ENCODE results near the gene RYR2. TPM values are rescaled to one million over a fixed set of nuclear protein-coding genes. Genes with fewer than 3 reads are reported as not detected.
A peak's percentile ranks its signal among the peaks of the same experiment; 100 is the strongest.

Gene RYR2
- total and polyA plus RNA-seq, 4 donors, result 0.43 to 11.6 (median 2.0) TPM

GRCh38 chr1:237670302-237670701 lies 628.3 kb downstream of the RYR2 start:
- no peaks in the 10 kb centered on the region for H3K9me3 ChIP-seq (ENCODE audit: control insufficient read depth in 4 of 4, insufficient read depth in 3 of 4, low read length in 3 of 4)
- peaks cover 0 to 12% (median 0%) of the 10 kb centered on the region in 5 donors for H3K4me1 ChIP-seq (ENCODE audit: control insufficient read depth in 5 of 5, insufficient read depth in 5 of 5, low read length in 5 of 5)
- H3K9ac ChIP-seq (ENCODE audit: insufficient read depth in 1 of 2, low read length in 2 of 2), result no peak overlapping the region
- no peak for TF ChIP-seq CTCF (IDR thresholded peaks at IDR 0.05; ENCODE audit: control extremely low read depth, extremely low read depth)
- H3K4me3 ChIP-seq, result no peak overlapping the region
- ATAC-seq (ENCODE audit: insufficient read depth, low FRiP score) (no peak), DNase-seq (no peak)
- 80 to 100% methylated on average over 1 of the region's 1 CpG for WGBS, 2 donors
- H3K36me3 ChIP-seq (ENCODE audit: control insufficient read depth in 4 of 4, insufficient read depth in 4 of 4, low read length in 4 of 4), result peaks cover 0 to 3% (median 0%) of the 10 kb centered on the region in 4 donors
- no peak overlapping the region for H3K27ac ChIP-seq (ENCODE audit: low read depth in 1 of 2, low read length in 1 of 2)
- peaks cover 0 to 2% (median 0%) of the 10 kb centered on the region in 3 donors for H3K27me3 ChIP-seq (ENCODE audit: control insufficient read depth in 3 of 3, insufficient read depth in 3 of 3, low read length in 2 of 3)

GRCh38 chr1:237671262-237671661 lies 629.3 kb downstream of the RYR2 start:
- Histone ChIP-seq H3K27ac (ENCODE audit: low read depth in 1 of 2, low read length in 1 of 2) (peak overlapping the region in 1 of 2 donors; percentile 21), H3K27me3 (ENCODE audit: control insufficient read depth in 3 of 3, insufficient read depth in 3 of 3, low read length in 2 of 3) (peaks cover 0 to 2% (median 0%) of the 10 kb centered on the region in 3 donors), H3K9me3 (ENCODE audit: control insufficient read depth in 4 of 4, insufficient read depth in 3 of 4, low read length in 3 of 4) (no peaks in the 10 kb centered on the region), H3K9ac (ENCODE audit: insufficient read depth in 1 of 2, low read length in 2 of 2) (no peak overlapping the region), H3K4me1 (ENCODE audit: control insufficient read depth in 5 of 5, insufficient read depth in 5 of 5, low read length in 5 of 5) (peaks cover 0 to 13% (median 0%) of the 10 kb centered on the region in 5 donors), H3K4me3 (no peak overlapping the region), H3K36me3 (ENCODE audit: control insufficient read depth in 4 of 4, insufficient read depth in 4 of 4, low read length in 4 of 4) (peaks cover 0 to 4% (median 0%) of the 10 kb centered on the region in 4 donors)
- DNase-seq (no peak), ATAC-seq (ENCODE audit: insufficient read depth, low FRiP score) (no peak)
- TF ChIP-seq CTCF (IDR thresholded peaks at IDR 0.05; ENCODE audit: control extremely low read depth, extremely low read depth), result no peak
- WGBS, 2 donors, result 80 to 84% methylated on average over 4 of the region's 4 CpGs

- Histone ChIP-seq H3K9ac (ENCODE audit: insufficient read depth in 1 of 2, low read length in 2 of 2) (no peak overlapping the region), H3K27ac (ENCODE audit: low read depth in 1 of 2, low read length in 1 of 2) (peak overlapping the region in 1 of 2 donors; percentile 21), H3K9me3 (ENCODE audit: control insufficient read depth in 4 of 4, insufficient read depth in 3 of 4, low read length in 3 of 4) (no peaks in the 10 kb centered on the region), H3K27me3 (ENCODE audit: control insufficient read depth in 3 of 3, insufficient read depth in 3 of 3, low read length in 2 of 3) (peaks cover 0 to 2% (median 0%) of the 10 kb centered on the region in 3 donors), H3K4me1 (ENCODE audit: control insufficient read depth in 5 of 5, insufficient read depth in 5 of 5, low read length in 5 of 5) (peaks cover 0 to 15% (median 0%) of the 10 kb centered on the region in 5 donors), H3K4me3 (no peak overlapping the region), H3K36me3 (ENCODE audit: control insufficient read depth in 4 of 4, insufficient read depth in 4 of 4, low read length in 4 of 4) (peaks cover 0 to 4% (median 0%) of the 10 kb centered on the region in 4 donors)
- DNase-seq (no peak), ATAC-seq (ENCODE audit: insufficient read depth, low FRiP score) (no peak)
- 85 to 89% methylated on average over 6 of the region's 6 CpGs for WGBS, 2 donors
- TF ChIP-seq CTCF (IDR thresholded peaks at IDR 0.05; ENCODE audit: control extremely low read depth, extremely low read depth), result no peak
Observed at GRCh38 chr1:237671935-237672334, 630.0 kb downstream of the RYR2 start.

GRCh38 chr1:237672748-237673147 lies 630.8 kb downstream of the RYR2 start:
- H3K4me3 ChIP-seq, result no peak overlapping the region
- H3K27ac ChIP-seq (ENCODE audit: low read depth in 1 of 2, low read length in 1 of 2), result no peak overlapping the region
- WGBS, 2 donors, result 36 to 44% methylated on average over 2 of the region's 2 CpGs
- no peak for TF ChIP-seq CTCF (IDR thresholded peaks at IDR 0.05; ENCODE audit: control extremely low read depth, extremely low read depth)
- no peak for ATAC-seq (ENCODE audit: insufficient read depth, low FRiP score)
- peaks cover 0 to 2% (median 0%) of the 10 kb centered on the region in 3 donors for H3K27me3 ChIP-seq (ENCODE audit: control insufficient read depth in 3 of 3, insufficient read depth in 3 of 3, low read length in 2 of 3)
- peak in 1 of 3 donors; percentile 34 for DNase-seq
- H3K9ac ChIP-seq (ENCODE audit: insufficient read depth in 1 of 2, low read length in 2 of 2), result no peak overlapping the region
- H3K9me3 ChIP-seq (ENCODE audit: control insufficient read depth in 4 of 4, insufficient read depth in 3 of 4, low read length in 3 of 4), result no peaks in the 10 kb centered on the region
- peaks cover 0 to 15% (median 0%) of the 10 kb centered on the region in 5 donors for H3K4me1 ChIP-seq (ENCODE audit: control insufficient read depth in 5 of 5, insufficient read depth in 5 of 5, low read length in 5 of 5)
- H3K36me3 ChIP-seq (ENCODE audit: control insufficient read depth in 4 of 4, insufficient read depth in 4 of 4, low read length in 4 of 4), result peaks cover 0 to 4% (median 0%) of the 10 kb centered on the region in 4 donors
